Left lung (tissue), 10 donors: ENCODE measurements around the gene PTPRCAP. TPM values are rescaled to one million over a fixed set of nuclear protein-coding genes. Genes with fewer than 3 reads are reported as not detected.
A peak's percentile ranks its signal among the peaks of the same experiment; 100 is the strongest.

ENCODE experiments used
- ATAC-seq: fragments of 200-7000 bp; cut with Tn5 transposase; one replicate; pipeline ENCODE4 v1.9.1; 2020; ENCODE audit warnings: moderate library complexity
- DNase-seq, 4 donors: peaks; one replicate each; pipeline ENCODE4 v3.0.0-alpha.2; 2013 to 2020
- H3K27ac ChIP-seq, 2 donors: fragments of 200-600 bp; sonication (generic) in 1 of 2; one replicate each; pipeline versions ENCODE4 v1.5.0 to v1.8.0; 2020 to 2021
- H3K27me3 ChIP-seq, 2 donors: fragments of 200-600 bp; sonication (generic) in 1 of 2; one replicate each; pipeline versions ENCODE4 v1.5.0 to v1.8.0; 2020 to 2021
- H3K36me3 ChIP-seq, 2 donors: fragments of 200-600 bp; sonication (generic) in 1 of 2; one replicate each; pipeline versions ENCODE4 v1.5.0 to v1.8.0; 2020 to 2021
- H3K4me1 ChIP-seq, 2 donors: fragments of 200-600 bp; one replicate each; pipeline ENCODE4 v1.8.0; 2021
- H3K4me3 ChIP-seq, 2 donors: fragments of 200-600 bp; sonication (generic) in 1 of 2; one replicate each; pipeline versions ENCODE4 v1.5.0 to v1.8.0; 2020 to 2021; ENCODE audit warnings: mild to moderate bottlenecking in 1 of 2
- H3K9me3 ChIP-seq, 2 donors: fragments of 200-600 bp; sonication (generic) in 1 of 2; one replicate each; pipeline versions ENCODE4 v1.5.0 to v1.8.0; 2020 to 2021
- CTCF ChIP-seq, 2 donors: fragments of 200-600 bp; sonication (generic) in 1 of 2; IDR thresholded peaks; one replicate each; pipeline versions ENCODE4 v1.5.0 to v1.8.0; 2021; ENCODE audit warnings: antibody characterized with exemption in 2 of 2
- intact Hi-C, 2 donors: fragments of 100-400 bp; cut with DNase I; formaldehyde crosslinking; loops; one replicate each; pipeline versions ENCODE4 v1.11.2 to v1.14.2; 2022
- polyA plus RNA-seq, 6 donors: library from polyadenylated mRNA; unstranded; fragments of 120-200 nt; gene quantifications; one replicate each; pipeline ENCODE4 v1.2.1, GENCODE V29; 2013; ENCODE audit not compliant: insufficient read length in 6 of 6
- total RNA-seq, 2 donors: library from RNA; stranded (reverse); fragmentation: NEBNext Ultra II Directional; extraction: Animal tissue kit (Norgen Biotek cat#: 25700); gene quantifications; one replicate each; pipeline ENCODE4 v1.2.1, GENCODE V29; 2021
- donor health status: DM: no; HTN: yes; CAD: no.
- donor health status: DM: no; HTN: no; CAD: no.

Gene PTPRCAP
- total and polyA plus RNA-seq, 8 donors: 1.6 to 12.5 (median 2.7) TPM

- Histone ChIP-seq H3K9me3 (no peaks in the 10 kb centered on the region), H3K4me1 (no peaks in the 10 kb centered on the region), H3K27ac (no peak overlapping the region), H3K36me3 (no peaks in the 10 kb centered on the region), H3K27me3 (no peaks in the 10 kb centered on the region), H3K4me3 (no peak overlapping the region)
- ATAC-seq: no peak
- DNase-seq: no peak
- intact Hi-C loops: no loop called here
- TF ChIP-seq CTCF (IDR thresholded peaks at IDR 0.05): no peak
These were observed 18.7 kb upstream of the PTPRCAP start for GRCh38 chr11:67456068-67456705.

DNA sequence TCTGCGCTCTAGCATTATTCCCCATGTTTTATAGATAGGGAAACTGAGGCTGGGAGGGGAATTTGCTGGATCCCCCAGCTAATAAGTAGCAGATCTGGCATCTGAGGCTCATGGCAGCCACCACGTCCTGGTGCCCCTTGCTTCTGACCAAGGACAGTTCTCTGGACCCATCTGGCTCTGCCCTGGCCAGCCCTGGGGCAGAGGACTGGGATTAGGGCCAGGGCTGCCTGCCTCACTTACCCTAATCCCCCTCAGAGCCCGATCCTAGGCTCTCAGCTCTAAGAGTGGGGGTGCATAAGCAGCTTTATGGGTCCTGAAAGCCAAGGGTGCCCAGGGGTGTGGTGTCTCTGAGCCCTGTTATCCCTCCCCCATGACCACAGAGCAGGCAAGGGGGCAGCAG, 17.6 kb upstream of the PTPRCAP start, which contains the start of gene CABP4:
Gene CABP4, plus strand, starts transcription at position 301 of the 400 bp plus-strand sequence. Its CDS starts 70 bp downstream, at position 371.
- Histone ChIP-seq H3K9me3 (no peaks in the 10 kb centered on the region), H3K36me3 (no peaks in the 10 kb centered on the region), H3K27ac (no peak within 1 kb of the TSS), H3K4me1 (peaks cover 0 to 5% of the 10 kb centered on the region in 2 donors), H3K27me3 (no peaks in the 10 kb centered on the region), H3K4me3 (no peak within 1 kb of the TSS)
- intact Hi-C loops: no loop called here
- ATAC-seq (no peak), DNase-seq (no peak)
- no peak for TF ChIP-seq CTCF (IDR thresholded peaks at IDR 0.05)

DNA sequence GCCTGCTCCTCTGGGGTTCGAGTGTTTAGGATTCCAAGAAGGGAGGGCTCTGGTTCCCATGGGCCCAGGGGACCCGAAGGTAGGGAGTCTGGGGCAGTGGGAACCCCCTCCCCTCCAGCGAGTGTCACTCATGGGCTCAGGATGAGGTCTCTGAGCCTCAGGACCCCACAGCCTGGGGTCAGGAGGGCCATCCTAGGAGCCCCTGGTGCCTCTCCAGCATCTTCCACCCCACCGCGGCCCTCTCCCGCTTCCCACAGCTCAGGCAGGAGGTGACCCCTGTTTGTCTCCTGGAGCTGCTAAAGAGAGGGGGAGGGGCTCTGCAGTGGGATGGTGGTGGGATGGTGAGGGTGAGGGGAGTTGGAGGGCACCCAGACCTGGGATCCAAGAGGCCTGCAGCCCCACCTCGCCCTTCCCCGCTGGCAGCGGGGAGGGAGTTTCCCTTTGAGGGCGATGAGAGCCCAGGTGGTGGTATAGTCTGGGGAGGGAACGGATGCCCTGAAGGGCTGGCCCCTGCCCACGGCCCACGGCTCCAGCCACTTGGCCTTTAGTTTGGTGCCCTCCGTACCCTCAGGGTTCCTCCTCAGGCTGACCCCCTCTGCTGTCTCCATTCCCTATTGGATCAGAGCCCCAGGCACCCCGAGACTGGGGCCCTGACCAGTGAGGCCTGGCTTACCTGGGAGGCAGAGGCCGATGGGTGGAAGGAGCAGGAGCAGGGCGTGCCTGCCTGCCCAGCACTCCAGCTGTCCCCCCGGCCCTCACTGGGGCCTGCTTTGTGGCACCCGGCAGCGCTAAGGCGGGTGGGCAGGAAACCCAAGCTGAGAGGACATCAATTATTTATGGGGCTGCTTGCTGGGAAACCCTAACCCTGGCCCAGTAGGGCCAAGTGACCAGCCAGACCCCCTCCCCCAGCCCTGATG, 16.6 kb upstream of the PTPRCAP start:
- DNase-seq (no peak), ATAC-seq (no peak)
- Histone ChIP-seq H3K4me3 (no peak overlapping the region), H3K9me3 (no peaks in the 10 kb centered on the region), H3K27me3 (no peaks in the 10 kb centered on the region), H3K27ac (no peak overlapping the region), H3K4me1 (peaks cover 0 to 13% of the 10 kb centered on the region in 2 donors), H3K36me3 (no peaks in the 10 kb centered on the region)
- intact Hi-C loops: no loop called here
- TF ChIP-seq CTCF (IDR thresholded peaks at IDR 0.05): no peak

- peak within 1 kb of the TSS; percentile 13 to 50 for H3K27ac ChIP-seq
- intact Hi-C loops: no loop called here
- peak within 1 kb of the TSS in 1 of 2 donors; percentile 27 for H3K4me3 ChIP-seq
- no peaks in the 10 kb centered on the region for H3K36me3 ChIP-seq
- no peaks in the 10 kb centered on the region for H3K9me3 ChIP-seq
- peaks cover 0 to 14% of the 10 kb centered on the region in 2 donors for H3K4me1 ChIP-seq
- H3K27me3 ChIP-seq: no peaks in the 10 kb centered on the region
- DNase-seq: peak in 1 of 4 donors; percentile 57
- ATAC-seq: peak; percentile 25
- no peak for TF ChIP-seq CTCF (IDR thresholded peaks at IDR 0.05)
These were observed 14.9 kb upstream of the PTPRCAP start, which contains the start of gene GPR152 for GRCh38 chr11:67452141-67452952. Gene GPR152 (minus strand): TSS chr11:67452729. CDS start chr11:67452724, 5 bp downstream.
